Activated B cell treated with CpG ODN at 0.5 μM for 24 hours (primary cell): ENCODE results near the gene USP35. TPM values are rescaled to one million over a fixed set of nuclear protein-coding genes. Genes with fewer than 3 reads are reported as not detected.

ENCODE experiments used
- ATAC-seq: fragments of 200-7000 bp; cut with Tn5 transposase; one replicate; pipeline ENCODE4 v1.10.0; 2021; ENCODE audit warnings: low read depth, mild to moderate bottlenecking, moderate library complexity
- CTCF ChIA-PET: fragments of 350-600 bp; sonication (Branson Sonifier 250); formaldehyde crosslinking; loops from one replicate; lab custom pipeline; 2021; ENCODE audit warnings: antibody characterized with exemption; lab: Charles Lee
- POLR2A ChIA-PET: fragments of 350-600 bp; sonication (Branson Sonifier 250); formaldehyde crosslinking; loops from one replicate; lab custom pipeline; 2021; ENCODE audit warnings: antibody characterized with exemption; lab: Charles Lee
- DNase-seq: peaks from one replicate; pipeline ENCODE4 v3.0.0; 2022
- H3K27ac Mint-ChIP-seq: one replicate; pipeline ENCODE4 v1.8.0; 2020; ENCODE audit warnings: mixed read lengths
- H3K27me3 Mint-ChIP-seq: one replicate; pipeline ENCODE4 v1.8.0; 2021; ENCODE audit warnings: mixed read lengths
- H3K36me3 Mint-ChIP-seq: one replicate; pipeline ENCODE4 v1.8.0; 2021; ENCODE audit warnings: low read depth, mixed read lengths
- H3K4me1 Mint-ChIP-seq: one replicate; pipeline ENCODE4 v1.8.0; 2021; ENCODE audit warnings: mixed read lengths
- H3K4me3 Mint-ChIP-seq: one replicate; pipeline ENCODE4 v1.8.0; 2020; ENCODE audit warnings: mild to moderate bottlenecking, mixed read lengths
- H3K9me3 Mint-ChIP-seq: one replicate; pipeline ENCODE4 v1.8.0; 2020; ENCODE audit warnings: mixed read lengths
- CTCF ChIP-seq: fragments of 200-600 bp; IDR thresholded peaks from one replicate; pipeline ENCODE4 v1.8.0; 2022; ENCODE audit warnings: antibody characterized with exemption, mild to moderate bottlenecking
- intact Hi-C: fragments of 100-400 bp; cut with micrococcal nuclease; formaldehyde crosslinking; loops from one replicate; pipeline ENCODE4 v1.15.1; 2024
- total RNA-seq: library from RNA; stranded (reverse); gene quantifications from 2 replicates; pipeline ENCODE4 v1.2.3, GENCODE V29; 2022

The USP35 gene
- total RNA-seq, 1 donor from 2014 or later = 4.9 TPM

GRCh38 chr11:78161346-78161745, 27.4 kb upstream of the USP35 start:
- CTCF ChIA-PET = no interaction called here
- no peaks in the 10 kb centered on the region for H3K9me3 Mint-ChIP-seq
- no peak overlapping the region for H3K27ac Mint-ChIP-seq
- ATAC-seq (no peak), DNase-seq (no peak)
- H3K36me3 Mint-ChIP-seq = no peaks in the 10 kb centered on the region
- intact Hi-C loops = no loop called here
- no peaks in the 10 kb centered on the region for H3K27me3 Mint-ChIP-seq
- H3K4me3 Mint-ChIP-seq = no peak overlapping the region
- H3K4me1 Mint-ChIP-seq = no peaks in the 10 kb centered on the region
- POLR2A ChIA-PET = no interaction called here
- no peak for TF ChIP-seq CTCF

GRCh38 chr11:78161962-78162371, 26.8 kb upstream of the USP35 start:
- no peak for TF ChIP-seq CTCF
- Mint-ChIP-seq H3K27me3 (no peaks in the 10 kb centered on the region), H3K4me3 (no peak overlapping the region), H3K36me3 (no peaks in the 10 kb centered on the region), H3K4me1 (no peaks in the 10 kb centered on the region), H3K27ac (no peak overlapping the region), H3K9me3 (no peaks in the 10 kb centered on the region)
- intact Hi-C loops = no loop called here
- ChIA-PET POLR2A (no interaction called here), CTCF (no interaction called here)
- no peak for DNase-seq
- ATAC-seq = no peak

- Mint-ChIP-seq H3K4me3 (no peak overlapping the region), H3K9me3 (no peaks in the 10 kb centered on the region), H3K27ac (no peak overlapping the region), H3K27me3 (no peaks in the 10 kb centered on the region), H3K36me3 (no peaks in the 10 kb centered on the region), H3K4me1 (no peaks in the 10 kb centered on the region)
- intact Hi-C loops = no loop called here
- ChIA-PET CTCF (no interaction called here), POLR2A (interaction anchor here (0.8 kb wide), 1 partner anchor 200 kb away, joined by 3 read pairs; no protein-coding TSS in a partner anchor)
- DNase-seq (no peak), ATAC-seq (no peak)
- TF ChIP-seq CTCF = no peak
Observed at GRCh38 chr11:78163828-78164227, 24.9 kb upstream of the USP35 start.

- Mint-ChIP-seq H3K27me3 (no peaks in the 10 kb centered on the region), H3K36me3 (no peaks in the 10 kb centered on the region), H3K9me3 (no peaks in the 10 kb centered on the region), H3K4me1 (no peaks in the 10 kb centered on the region), H3K4me3 (no peak overlapping the region), H3K27ac (no peak overlapping the region)
- no peak for DNase-seq
- ChIA-PET CTCF (interaction anchor here (0.7 kb wide), 1 partner anchor 51 kb away, joined by 3 read pairs; no protein-coding TSS in a partner anchor), POLR2A (no interaction called here)
- ATAC-seq = no peak
- TF ChIP-seq CTCF = no peak
- intact Hi-C loops = no loop called here
Observed at GRCh38 chr11:78164471-78164870, 24.2 kb upstream of the USP35 start.

- Mint-ChIP-seq H3K27me3 (no peaks in the 10 kb centered on the region), H3K27ac (no peak overlapping the region), H3K4me3 (no peak overlapping the region), H3K9me3 (no peaks in the 10 kb centered on the region), H3K4me1 (no peaks in the 10 kb centered on the region), H3K36me3 (no peaks in the 10 kb centered on the region)
- no peak for TF ChIP-seq CTCF
- ChIA-PET POLR2A (no interaction called here), CTCF (no interaction called here)
- no peak for DNase-seq
- ATAC-seq = no peak
- intact Hi-C loops = no loop called here
Observed at GRCh38 chr11:78166855-78167469, 21.8 kb upstream of the USP35 start.
